Measurements from ENCODE around the gene KISS1R.

KISS1R gene

DNA sequence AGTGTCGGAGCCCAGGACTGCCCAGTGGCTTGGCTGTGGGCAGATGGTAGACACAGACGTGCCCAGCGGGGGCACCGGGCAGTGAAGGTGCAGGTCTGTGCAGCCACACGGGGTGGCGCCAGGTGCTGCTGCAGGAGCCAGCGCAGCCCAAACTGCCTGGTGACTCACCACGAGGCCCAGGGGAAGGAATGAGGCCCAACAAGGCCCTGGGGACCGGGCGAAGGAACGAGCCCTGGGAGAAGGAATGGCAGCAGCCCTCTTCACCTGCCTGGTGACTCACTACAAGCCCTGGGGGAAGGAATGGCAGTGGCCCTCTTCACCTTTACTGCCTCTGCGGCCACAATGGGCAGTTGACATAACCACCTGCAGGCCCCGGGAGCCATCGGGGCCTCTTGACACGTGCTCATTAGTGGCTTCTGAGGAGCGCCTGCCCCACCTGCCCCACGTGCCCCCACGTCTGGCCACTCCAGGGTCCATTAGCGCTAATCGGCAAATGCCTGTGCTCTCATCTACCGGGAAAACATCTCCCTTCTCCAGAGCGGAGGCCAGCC lies 33.4 kb upstream of the KISS1R start:
- Histone ChIP-seq H3K4me2 (ENCODE audit: low read length) (no peak overlapping the region), H3K79me2 (peaks cover 12% of the 10 kb centered on the region), H3K36me3 (ENCODE audit: control insufficient read depth, insufficient read depth, low read length) (no peaks in the 10 kb centered on the region), H3K4me1 (no peaks in the 10 kb centered on the region), H2AFZ (no peak overlapping the region), H3K27ac (no peak overlapping the region), H3K4me3 (ENCODE audit: low read depth, low read length) (no peak overlapping the region), H3K9ac (no peak overlapping the region), H3K27me3 (ENCODE audit: control insufficient read depth, insufficient read depth, low read length) (no peaks in the 10 kb centered on the region), H3K9me3 (ENCODE audit: control insufficient read depth, low read length) (no peaks in the 10 kb centered on the region)
- TF ChIP-seq, protein P1, sequence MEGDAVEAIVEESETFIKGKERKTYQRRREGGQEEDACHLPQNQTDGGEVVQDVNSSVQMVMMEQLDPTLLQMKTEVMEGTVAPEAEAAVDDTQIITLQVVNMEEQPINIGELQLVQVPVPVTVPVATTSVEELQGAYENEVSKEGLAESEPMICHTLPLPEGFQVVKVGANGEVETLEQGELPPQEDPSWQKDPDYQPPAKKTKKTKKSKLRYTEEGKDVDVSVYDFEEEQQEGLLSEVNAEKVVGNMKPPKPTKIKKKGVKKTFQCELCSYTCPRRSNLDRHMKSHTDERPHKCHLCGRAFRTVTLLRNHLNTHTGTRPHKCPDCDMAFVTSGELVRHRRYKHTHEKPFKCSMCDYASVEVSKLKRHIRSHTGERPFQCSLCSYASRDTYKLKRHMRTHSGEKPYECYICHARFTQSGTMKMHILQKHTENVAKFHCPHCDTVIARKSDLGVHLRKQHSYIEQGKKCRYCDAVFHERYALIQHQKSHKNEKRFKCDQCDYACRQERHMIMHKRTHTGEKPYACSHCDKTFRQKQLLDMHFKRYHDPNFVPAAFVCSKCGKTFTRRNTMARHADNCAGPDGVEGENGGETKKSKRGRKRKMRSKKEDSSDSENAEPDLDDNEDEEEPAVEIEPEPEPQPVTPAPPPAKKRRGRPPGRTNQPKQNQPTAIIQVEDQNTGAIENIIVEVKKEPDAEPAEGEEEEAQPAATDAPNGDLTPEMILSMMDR (IDR thresholded peaks at IDR 0.05): no peak

DNA sequence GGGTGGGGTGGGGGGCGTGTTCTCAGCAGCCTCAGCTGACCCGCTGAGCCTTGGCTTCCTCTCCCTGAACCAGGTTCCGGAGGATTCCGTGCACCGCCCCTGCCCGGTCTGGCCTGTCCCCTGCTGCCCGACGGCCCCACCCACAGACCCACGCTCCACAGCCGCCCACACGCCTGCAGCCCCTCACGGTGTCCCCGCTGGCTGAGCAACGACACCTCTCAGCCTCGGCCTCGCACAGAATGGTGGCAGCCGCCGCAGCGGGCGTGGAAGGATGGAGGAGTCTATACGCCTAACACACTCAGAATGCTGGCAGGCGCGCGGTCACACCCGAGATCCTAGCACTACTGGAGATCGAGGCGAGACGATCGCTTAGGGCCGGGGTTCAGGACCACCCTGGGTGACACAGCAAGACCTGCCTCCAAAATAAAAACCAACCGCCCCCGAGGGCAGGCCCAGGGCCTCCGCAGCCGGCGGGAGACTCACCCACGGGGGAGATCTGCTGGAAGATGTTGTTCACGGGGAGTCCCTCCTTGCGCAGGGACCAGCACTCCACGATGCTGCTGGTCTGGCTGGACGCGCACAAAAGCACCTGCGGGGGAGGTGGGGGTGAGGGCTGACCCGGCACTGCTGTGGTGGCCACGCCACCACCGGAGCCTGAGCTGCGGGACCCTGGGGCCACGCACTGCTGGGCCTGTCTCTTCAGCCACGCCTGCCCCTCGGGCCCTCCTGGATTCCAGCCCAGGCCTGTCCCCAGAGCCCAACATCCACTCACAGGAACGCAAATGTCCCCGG lies 32.5 kb upstream of the KISS1R start:
- no peaks in the 10 kb centered on the region for H3K9me3 ChIP-seq (ENCODE audit: control insufficient read depth, low read length)
- no peaks in the 10 kb centered on the region for H3K36me3 ChIP-seq (ENCODE audit: control insufficient read depth, insufficient read depth, low read length)
- H3K9ac ChIP-seq: no peak overlapping the region
- no peak overlapping the region for H3K4me2 ChIP-seq (ENCODE audit: low read length)
- H3K4me1 ChIP-seq: no peaks in the 10 kb centered on the region
- TF ChIP-seq, protein P1 (IDR thresholded peaks at IDR 0.05): no peak
- H3K79me2 ChIP-seq: peaks cover 12% of the 10 kb centered on the region
- H3K27me3 ChIP-seq (ENCODE audit: control insufficient read depth, insufficient read depth, low read length): no peaks in the 10 kb centered on the region
- H2AFZ ChIP-seq: no peak overlapping the region
- no peak overlapping the region for H3K27ac ChIP-seq
- H3K4me3 ChIP-seq (ENCODE audit: low read depth, low read length): no peak overlapping the region

DNA sequence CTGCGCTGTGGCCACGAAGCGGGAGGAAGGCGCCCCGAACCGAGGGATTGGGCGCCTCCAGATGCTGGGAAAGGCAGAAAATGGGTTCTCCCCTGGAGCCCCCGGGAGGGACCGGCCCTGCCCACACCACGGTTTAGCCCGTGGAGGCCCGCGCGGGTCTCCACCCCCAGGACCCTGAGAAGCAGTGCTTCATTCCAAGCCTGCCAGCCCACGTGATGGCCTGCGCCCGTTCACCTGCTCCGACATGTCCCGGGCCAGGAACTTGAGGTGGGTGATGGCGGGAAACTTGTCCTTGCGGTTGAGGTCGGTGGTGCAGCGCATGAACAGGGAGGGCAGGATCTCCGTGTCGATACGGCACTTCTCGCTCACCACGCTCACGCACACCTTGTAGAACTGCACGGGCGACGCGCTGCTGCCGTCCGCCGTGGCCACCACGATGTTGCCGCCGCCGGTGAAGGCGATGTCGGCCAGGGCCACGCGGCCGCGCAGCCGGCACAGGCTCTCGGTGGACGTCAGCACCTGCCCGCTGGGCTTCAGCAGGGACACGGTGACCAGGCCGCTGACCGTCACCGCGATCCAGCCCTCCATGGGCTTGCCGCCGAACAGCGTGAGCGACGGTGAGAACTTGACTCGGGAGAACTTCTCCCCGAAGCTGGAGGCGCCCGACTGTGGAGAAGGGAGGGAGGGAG lies 31.5 kb upstream of the KISS1R start:
- Histone ChIP-seq H3K4me2 (ENCODE audit: low read length) (no peak overlapping the region), H3K4me1 (no peaks in the 10 kb centered on the region), H3K9me3 (ENCODE audit: control insufficient read depth, low read length) (no peaks in the 10 kb centered on the region), H3K79me2 (peaks cover 12% of the 10 kb centered on the region), H3K27ac (no peak overlapping the region), H3K9ac (no peak overlapping the region), H2AFZ (no peak overlapping the region), H3K4me3 (ENCODE audit: low read depth, low read length) (no peak overlapping the region), H3K36me3 (ENCODE audit: control insufficient read depth, insufficient read depth, low read length) (no peaks in the 10 kb centered on the region), H3K27me3 (ENCODE audit: control insufficient read depth, insufficient read depth, low read length) (no peaks in the 10 kb centered on the region)
- TF ChIP-seq, protein P1 (IDR thresholded peaks at IDR 0.05): no peak

DNA sequence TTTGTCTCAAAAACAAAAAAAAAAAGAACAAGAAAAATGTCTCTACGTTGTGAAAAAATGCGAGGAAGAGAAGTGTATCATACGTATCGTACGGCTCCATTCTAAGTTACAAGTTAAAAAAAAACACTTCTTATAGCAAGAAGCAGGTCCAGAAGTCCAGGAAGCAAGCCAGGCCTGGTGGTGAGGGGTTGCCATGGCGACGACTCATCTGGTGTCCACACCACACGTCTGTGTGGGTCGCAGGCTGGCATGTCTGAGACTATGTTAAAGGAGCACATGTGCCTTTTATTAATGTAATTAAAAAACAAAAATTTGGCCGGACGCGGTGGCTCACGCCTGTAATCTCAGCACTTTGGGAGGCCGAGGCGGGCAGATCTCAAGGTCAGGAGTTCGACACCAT lies 30.1 kb upstream of the KISS1R start:
- H3K27ac ChIP-seq: no peak overlapping the region
- H3K36me3 ChIP-seq (ENCODE audit: control insufficient read depth, insufficient read depth, low read length): no peaks in the 10 kb centered on the region
- peaks cover 10% of the 10 kb centered on the region for H3K79me2 ChIP-seq
- no peaks in the 10 kb centered on the region for H3K9me3 ChIP-seq (ENCODE audit: control insufficient read depth, low read length)
- H3K4me1 ChIP-seq: no peaks in the 10 kb centered on the region
- H2AFZ ChIP-seq: no peak overlapping the region
- TF ChIP-seq, protein P1 (IDR thresholded peaks at IDR 0.05): no peak
- H3K9ac ChIP-seq: no peak overlapping the region
- H3K4me3 ChIP-seq (ENCODE audit: low read depth, low read length): no peak overlapping the region
- no peak overlapping the region for H3K4me2 ChIP-seq (ENCODE audit: low read length)
- H3K27me3 ChIP-seq (ENCODE audit: control insufficient read depth, insufficient read depth, low read length): no peaks in the 10 kb centered on the region

Data from parathyroid adenoma (tissue), 2 donors.